ENCODE data around the gene ARHGAP26.

DNA sequence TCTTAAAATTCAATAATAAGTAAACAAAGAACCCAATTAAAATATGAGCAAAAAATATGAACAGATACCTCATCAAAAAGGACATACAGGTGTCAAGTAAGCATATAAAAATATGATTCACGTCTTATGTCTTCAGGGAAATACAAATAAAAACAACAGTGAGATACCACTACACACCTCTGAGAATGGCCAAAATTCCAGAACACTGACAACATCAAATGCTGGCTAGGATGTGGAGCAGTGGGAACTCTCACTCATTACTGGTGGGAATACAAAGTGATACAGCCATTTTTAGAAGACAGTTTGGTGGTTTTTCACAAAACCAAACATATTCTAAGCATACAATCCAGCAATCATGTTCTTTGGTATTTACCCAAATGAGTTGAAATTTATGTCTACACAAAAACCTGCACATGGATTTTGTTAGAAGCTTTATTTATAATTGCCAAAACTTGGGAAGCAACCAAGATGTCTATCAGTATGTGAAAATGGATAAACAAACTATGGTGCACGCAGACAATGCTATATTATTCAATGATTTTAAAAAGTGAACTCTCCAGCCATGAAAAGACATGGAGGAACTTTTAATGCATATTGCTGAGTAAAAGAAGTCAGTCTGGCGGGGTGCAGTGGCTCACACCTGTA is 381.0 kb downstream of the ARHGAP26 start:
- TF ChIP-seq POLR2A (IDR thresholded peaks at IDR 0.05; ENCODE audit: borderline replicate concordance, extremely low read depth, insufficient read depth, insufficient read length) (no peak), SP1 (IDR thresholded peaks at IDR 0.05; ENCODE audit: low read depth) (no peak), EZH2 (IDR thresholded peaks at IDR 0.05) (no peak), SIN3A (IDR thresholded peaks at IDR 0.05; ENCODE audit: low read depth) (no peak), JUND (IDR thresholded peaks at IDR 0.05) (no peak), EZH2phosphoT487 (IDR thresholded peaks at IDR 0.05; ENCODE audit: borderline replicate concordance) (no peak), TCF7L2 (IDR thresholded peaks at IDR 0.05; ENCODE audit: borderline replicate concordance, extremely low read depth, insufficient read depth, insufficient read length) (no peak), YY1 (IDR thresholded peaks at IDR 0.05; ENCODE audit: extremely low read depth, insufficient replicate concordance, low read depth, low read length) (no peak), EGR1 (IDR thresholded peaks at IDR 0.05; ENCODE audit: low read depth) (no peak), POLR2AphosphoS5 (IDR thresholded peaks at IDR 0.05; ENCODE audit: low read depth, low read length) (no peak), ELF1 (IDR thresholded peaks at IDR 0.05; ENCODE audit: borderline replicate concordance, low read depth) (no peak)
- TF ChIP-seq, protein P1, sequence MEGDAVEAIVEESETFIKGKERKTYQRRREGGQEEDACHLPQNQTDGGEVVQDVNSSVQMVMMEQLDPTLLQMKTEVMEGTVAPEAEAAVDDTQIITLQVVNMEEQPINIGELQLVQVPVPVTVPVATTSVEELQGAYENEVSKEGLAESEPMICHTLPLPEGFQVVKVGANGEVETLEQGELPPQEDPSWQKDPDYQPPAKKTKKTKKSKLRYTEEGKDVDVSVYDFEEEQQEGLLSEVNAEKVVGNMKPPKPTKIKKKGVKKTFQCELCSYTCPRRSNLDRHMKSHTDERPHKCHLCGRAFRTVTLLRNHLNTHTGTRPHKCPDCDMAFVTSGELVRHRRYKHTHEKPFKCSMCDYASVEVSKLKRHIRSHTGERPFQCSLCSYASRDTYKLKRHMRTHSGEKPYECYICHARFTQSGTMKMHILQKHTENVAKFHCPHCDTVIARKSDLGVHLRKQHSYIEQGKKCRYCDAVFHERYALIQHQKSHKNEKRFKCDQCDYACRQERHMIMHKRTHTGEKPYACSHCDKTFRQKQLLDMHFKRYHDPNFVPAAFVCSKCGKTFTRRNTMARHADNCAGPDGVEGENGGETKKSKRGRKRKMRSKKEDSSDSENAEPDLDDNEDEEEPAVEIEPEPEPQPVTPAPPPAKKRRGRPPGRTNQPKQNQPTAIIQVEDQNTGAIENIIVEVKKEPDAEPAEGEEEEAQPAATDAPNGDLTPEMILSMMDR (IDR thresholded peaks at IDR 0.05 in 2 of 3, conservative IDR thresholded peaks at IDR 0.05 in 1 of 3; ENCODE audit: borderline replicate concordance in 1 of 3, insufficient read depth in 1 of 3, low read depth in 2 of 3, low read length in 2 of 3), result no peak
- TF ChIP-seq, protein P2, sequence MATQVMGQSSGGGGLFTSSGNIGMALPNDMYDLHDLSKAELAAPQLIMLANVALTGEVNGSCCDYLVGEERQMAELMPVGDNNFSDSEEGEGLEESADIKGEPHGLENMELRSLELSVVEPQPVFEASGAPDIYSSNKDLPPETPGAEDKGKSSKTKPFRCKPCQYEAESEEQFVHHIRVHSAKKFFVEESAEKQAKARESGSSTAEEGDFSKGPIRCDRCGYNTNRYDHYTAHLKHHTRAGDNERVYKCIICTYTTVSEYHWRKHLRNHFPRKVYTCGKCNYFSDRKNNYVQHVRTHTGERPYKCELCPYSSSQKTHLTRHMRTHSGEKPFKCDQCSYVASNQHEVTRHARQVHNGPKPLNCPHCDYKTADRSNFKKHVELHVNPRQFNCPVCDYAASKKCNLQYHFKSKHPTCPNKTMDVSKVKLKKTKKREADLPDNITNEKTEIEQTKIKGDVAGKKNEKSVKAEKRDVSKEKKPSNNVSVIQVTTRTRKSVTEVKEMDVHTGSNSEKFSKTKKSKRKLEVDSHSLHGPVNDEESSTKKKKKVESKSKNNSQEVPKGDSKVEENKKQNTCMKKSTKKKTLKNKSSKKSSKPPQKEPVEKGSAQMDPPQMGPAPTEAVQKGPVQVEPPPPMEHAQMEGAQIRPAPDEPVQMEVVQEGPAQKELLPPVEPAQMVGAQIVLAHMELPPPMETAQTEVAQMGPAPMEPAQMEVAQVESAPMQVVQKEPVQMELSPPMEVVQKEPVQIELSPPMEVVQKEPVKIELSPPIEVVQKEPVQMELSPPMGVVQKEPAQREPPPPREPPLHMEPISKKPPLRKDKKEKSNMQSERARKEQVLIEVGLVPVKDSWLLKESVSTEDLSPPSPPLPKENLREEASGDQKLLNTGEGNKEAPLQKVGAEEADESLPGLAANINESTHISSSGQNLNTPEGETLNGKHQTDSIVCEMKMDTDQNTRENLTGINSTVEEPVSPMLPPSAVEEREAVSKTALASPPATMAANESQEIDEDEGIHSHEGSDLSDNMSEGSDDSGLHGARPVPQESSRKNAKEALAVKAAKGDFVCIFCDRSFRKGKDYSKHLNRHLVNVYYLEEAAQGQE (IDR thresholded peaks at IDR 0.05; ENCODE audit: low read depth), result no peak
- TF ChIP-seq, protein P3, sequence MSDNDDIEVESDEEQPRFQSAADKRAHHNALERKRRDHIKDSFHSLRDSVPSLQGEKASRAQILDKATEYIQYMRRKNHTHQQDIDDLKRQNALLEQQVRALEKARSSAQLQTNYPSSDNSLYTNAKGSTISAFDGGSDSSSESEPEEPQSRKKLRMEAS (IDR thresholded peaks at IDR 0.05), result no peak
